ENCODE results near the gene AGRP. TPM values are rescaled to one million over a fixed set of nuclear protein-coding genes. Genes with fewer than 3 reads are reported as not detected.

AGRP gene
- polyA plus RNA-seq, 4 donors = 0.25 to 0.31 TPM; not detected in 2

- DNase-seq (ENCODE audit: low read depth in 4 of 4, low spot score in 3 of 4) = no peak
Observed at GRCh38 chr16:67446968-67447507, 36.3 kb downstream of the AGRP start.

- no peak for DNase-seq (ENCODE audit: low read depth in 4 of 4, low spot score in 3 of 4)
Observed at GRCh38 chr16:67445913-67446907, 37.1 kb downstream of the AGRP start.

GRCh38 chr16:67445441-67445912 lies 37.9 kb downstream of the AGRP start:
- DNase-seq (ENCODE audit: low read depth in 4 of 4, low spot score in 3 of 4) = no peak

GRCh38 chr16:67445126-67445426 lies 38.3 kb downstream of the AGRP start:
- DNase-seq (ENCODE audit: low read depth in 4 of 4, low spot score in 3 of 4) = no peak

- no peak for DNase-seq (ENCODE audit: low read depth in 4 of 4, low spot score in 3 of 4)
Observed at GRCh38 chr16:67444259-67445125, 38.9 kb downstream of the AGRP start.

GRCh38 chr16:67443265-67443664 lies 40.1 kb downstream of the AGRP start:
- no peak for DNase-seq (ENCODE audit: low read depth in 4 of 4, low spot score in 3 of 4)

- no peak for DNase-seq (ENCODE audit: low read depth in 4 of 4, low spot score in 3 of 4)
Observed at GRCh38 chr16:67442581-67443255, 40.6 kb downstream of the AGRP start.

- no peak for DNase-seq (ENCODE audit: low read depth in 4 of 4, low spot score in 3 of 4)
Observed at GRCh38 chr16:67441907-67442306, 41.4 kb downstream of the AGRP start.

- no peak for DNase-seq (ENCODE audit: low read depth in 4 of 4, low spot score in 3 of 4)
Observed at GRCh38 chr16:67441271-67441753, 42.0 kb downstream of the AGRP start.

- DNase-seq (ENCODE audit: low read depth in 4 of 4, low spot score in 3 of 4) = no peak
Observed at GRCh38 chr16:67438824-67439393, 44.4 kb downstream of the AGRP start.

GRCh38 chr16:67438098-67438791 lies 45.1 kb downstream of the AGRP start:
- DNase-seq (ENCODE audit: low read depth in 4 of 4, low spot score in 3 of 4) = no peak

GRCh38 chr16:67437513-67437912 lies 45.8 kb downstream of the AGRP start:
- no peak for DNase-seq (ENCODE audit: low read depth in 4 of 4, low spot score in 3 of 4)

GRCh38 chr16:67436640-67437193 lies 46.6 kb downstream of the AGRP start:
- DNase-seq (ENCODE audit: low read depth in 4 of 4, low spot score in 3 of 4) = no peak

- no peak for DNase-seq (ENCODE audit: low read depth in 4 of 4, low spot score in 3 of 4)
Observed at GRCh38 chr16:67435758-67436164, 47.6 kb downstream of the AGRP start.

- DNase-seq (ENCODE audit: low read depth in 4 of 4, low spot score in 3 of 4) = no peak
Observed at GRCh38 chr16:67433131-67433719, 50.1 kb downstream of the AGRP start.

Data from right renal pelvis (tissue), 4 donors.